ENCODE results near the gene COL9A1. TPM values are rescaled to one million over a fixed set of nuclear protein-coding genes. Genes with fewer than 3 reads are reported as not detected.
A peak's percentile ranks its signal among the peaks of the same experiment; 100 is the strongest.

The COL9A1 gene
- total and polyA plus RNA-seq, 9 of the 15 experiments (the other 6 are each of a cell fraction or from before 2014, with no cell fraction given), result 0.01 to 0.13 (median 0.06) TPM; not detected in 1

DNA sequence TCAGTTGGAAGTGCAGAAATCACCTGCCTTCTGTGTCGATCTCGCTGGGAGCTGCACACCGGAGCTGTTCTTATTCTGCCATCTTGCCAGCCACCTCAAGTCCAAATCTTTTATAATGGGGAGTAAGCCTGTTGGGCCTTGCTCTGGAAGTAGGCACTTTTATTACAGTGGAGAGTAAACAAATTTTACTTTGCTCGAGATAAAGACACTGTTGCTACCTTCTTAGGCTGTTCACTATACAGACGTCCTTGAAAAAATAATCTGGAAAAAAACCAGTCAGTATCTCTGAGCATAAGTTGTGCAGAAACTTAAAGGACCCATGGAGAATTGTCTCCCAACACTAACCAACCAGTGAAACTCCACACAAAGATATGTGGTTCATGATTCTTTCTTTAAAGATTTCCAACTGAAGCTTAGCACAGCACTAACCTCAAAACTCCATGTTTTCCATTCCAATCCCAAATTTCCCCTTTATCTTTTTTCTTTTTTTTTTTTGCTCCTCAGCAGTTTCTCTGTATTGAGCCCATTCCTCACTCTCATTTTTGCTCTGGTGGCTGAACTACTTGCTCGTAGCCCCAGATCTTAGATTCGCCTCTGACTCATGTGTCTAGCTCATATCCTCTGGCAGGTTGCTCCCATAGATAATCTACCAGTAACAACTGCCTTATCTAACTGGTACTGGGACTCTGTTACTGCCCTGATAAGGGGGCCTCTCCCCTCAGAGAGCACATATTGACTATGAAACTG lies 34.3 kb upstream of the COL9A1 start (continued):
- TF ChIP-seq, protein P1, sequence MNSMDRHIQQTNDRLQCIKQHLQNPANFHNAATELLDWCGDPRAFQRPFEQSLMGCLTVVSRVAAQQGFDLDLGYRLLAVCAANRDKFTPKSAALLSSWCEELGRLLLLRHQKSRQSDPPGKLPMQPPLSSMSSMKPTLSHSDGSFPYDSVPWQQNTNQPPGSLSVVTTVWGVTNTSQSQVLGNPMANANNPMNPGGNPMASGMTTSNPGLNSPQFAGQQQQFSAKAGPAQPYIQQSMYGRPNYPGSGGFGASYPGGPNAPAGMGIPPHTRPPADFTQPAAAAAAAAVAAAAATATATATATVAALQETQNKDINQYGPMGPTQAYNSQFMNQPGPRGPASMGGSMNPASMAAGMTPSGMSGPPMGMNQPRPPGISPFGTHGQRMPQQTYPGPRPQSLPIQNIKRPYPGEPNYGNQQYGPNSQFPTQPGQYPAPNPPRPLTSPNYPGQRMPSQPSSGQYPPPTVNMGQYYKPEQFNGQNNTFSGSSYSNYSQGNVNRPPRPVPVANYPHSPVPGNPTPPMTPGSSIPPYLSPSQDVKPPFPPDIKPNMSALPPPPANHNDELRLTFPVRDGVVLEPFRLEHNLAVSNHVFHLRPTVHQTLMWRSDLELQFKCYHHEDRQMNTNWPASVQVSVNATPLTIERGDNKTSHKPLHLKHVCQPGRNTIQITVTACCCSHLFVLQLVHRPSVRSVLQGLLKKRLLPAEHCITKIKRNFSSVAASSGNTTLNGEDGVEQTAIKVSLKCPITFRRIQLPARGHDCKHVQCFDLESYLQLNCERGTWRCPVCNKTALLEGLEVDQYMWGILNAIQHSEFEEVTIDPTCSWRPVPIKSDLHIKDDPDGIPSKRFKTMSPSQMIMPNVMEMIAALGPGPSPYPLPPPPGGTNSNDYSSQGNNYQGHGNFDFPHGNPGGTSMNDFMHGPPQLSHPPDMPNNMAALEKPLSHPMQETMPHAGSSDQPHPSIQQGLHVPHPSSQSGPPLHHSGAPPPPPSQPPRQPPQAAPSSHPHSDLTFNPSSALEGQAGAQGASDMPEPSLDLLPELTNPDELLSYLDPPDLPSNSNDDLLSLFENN (IDR thresholded peaks at IDR 0.05; ENCODE audit: low read depth in 2 of 2, low read length in 2 of 2), result peak in 1 of 2 experiments; percentile 100; a peak in 2 of 4 replicates
- TF ChIP-seq PYGO2 (tag; IDR thresholded peaks at IDR 0.05), result peak; percentile 95
- peak; percentile 77; the same call in 1 of the 2 replicates for TF ChIP-seq ESRRA (IDR thresholded peaks at IDR 0.05; ENCODE audit: borderline replicate concordance, low read depth)
- TF ChIP-seq BHLHE40 (IDR thresholded peaks at IDR 0.05; ENCODE audit: low read length), result peak; percentile 70
- peak; percentile 100 for TF ChIP-seq TRIM24 (IDR thresholded peaks at IDR 0.05)
- TF ChIP-seq L3MBTL2 (IDR thresholded peaks at IDR 0.05), result peak; percentile 37; the same call in 1 of the 2 replicates
- TF ChIP-seq CHD2 (IDR thresholded peaks at IDR 0.05; ENCODE audit: low read depth, low read length), result peak; percentile 50; the same call in 1 of the 2 replicates
- TF ChIP-seq ZNF143 (CRISPR knock-in tag; IDR thresholded peaks at IDR 0.05), result no peak
- TF ChIP-seq RFX5 (IDR thresholded peaks at IDR 0.05; ENCODE audit: low read depth, low read length), result no peak
- peak; percentile 90 for TF ChIP-seq NFATC3 (IDR thresholded peaks at IDR 0.05)
- peak; percentile 84; the same call in 1 of the 2 replicates for TF ChIP-seq HIVEP1 (CRISPR knock-in tag; IDR thresholded peaks at IDR 0.05)
- TF ChIP-seq, protein P2, sequence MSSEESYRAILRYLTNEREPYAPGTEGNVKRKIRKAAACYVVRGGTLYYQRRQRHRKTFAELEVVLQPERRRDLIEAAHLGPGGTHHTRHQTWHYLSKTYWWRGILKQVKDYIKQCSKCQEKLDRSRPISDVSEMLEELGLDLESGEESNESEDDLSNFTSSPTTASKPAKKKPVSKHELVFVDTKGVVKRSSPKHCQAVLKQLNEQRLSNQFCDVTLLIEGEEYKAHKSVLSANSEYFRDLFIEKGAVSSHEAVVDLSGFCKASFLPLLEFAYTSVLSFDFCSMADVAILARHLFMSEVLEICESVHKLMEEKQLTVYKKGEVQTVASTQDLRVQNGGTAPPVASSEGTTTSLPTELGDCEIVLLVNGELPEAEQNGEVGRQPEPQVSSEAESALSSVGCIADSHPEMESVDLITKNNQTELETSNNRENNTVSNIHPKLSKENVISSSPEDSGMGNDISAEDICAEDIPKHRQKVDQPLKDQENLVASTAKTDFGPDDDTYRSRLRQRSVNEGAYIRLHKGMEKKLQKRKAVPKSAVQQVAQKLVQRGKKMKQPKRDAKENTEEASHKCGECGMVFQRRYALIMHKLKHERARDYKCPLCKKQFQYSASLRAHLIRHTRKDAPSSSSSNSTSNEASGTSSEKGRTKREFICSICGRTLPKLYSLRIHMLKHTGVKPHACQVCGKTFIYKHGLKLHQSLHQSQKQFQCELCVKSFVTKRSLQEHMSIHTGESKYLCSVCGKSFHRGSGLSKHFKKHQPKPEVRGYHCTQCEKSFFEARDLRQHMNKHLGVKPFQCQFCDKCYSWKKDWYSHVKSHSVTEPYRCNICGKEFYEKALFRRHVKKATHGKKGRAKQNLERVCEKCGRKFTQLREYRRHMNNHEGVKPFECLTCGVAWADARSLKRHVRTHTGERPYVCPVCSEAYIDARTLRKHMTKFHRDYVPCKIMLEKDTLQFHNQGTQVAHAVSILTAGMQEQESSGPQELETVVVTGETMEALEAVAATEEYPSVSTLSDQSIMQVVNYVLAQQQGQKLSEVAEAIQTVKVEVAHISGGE (CRISPR knock-in tag; IDR thresholded peaks at IDR 0.05), result peak in 1 of 3 experiments; percentile 87; a peak in 2 of 6 replicates
- no peak for TF ChIP-seq RBM14 (IDR thresholded peaks at IDR 0.05; ENCODE audit: borderline replicate concordance, insufficient read depth, low read depth, low read length)
- peak; percentile 100 for TF ChIP-seq MTA2 (IDR thresholded peaks at IDR 0.05; ENCODE audit: low read depth)
- peak; percentile 98 for TF ChIP-seq NFIC (IDR thresholded peaks at IDR 0.05)
- TF ChIP-seq, protein P3, sequence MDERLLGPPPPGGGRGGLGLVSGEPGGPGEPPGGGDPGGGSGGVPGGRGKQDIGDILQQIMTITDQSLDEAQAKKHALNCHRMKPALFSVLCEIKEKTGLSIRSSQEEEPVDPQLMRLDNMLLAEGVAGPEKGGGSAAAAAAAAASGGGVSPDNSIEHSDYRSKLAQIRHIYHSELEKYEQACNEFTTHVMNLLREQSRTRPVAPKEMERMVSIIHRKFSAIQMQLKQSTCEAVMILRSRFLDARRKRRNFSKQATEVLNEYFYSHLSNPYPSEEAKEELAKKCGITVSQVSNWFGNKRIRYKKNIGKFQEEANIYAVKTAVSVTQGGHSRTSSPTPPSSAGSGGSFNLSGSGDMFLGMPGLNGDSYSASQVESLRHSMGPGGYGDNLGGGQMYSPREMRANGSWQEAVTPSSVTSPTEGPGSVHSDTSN (CRISPR knock-in tag; IDR thresholded peaks at IDR 0.05; ENCODE audit: low read depth), result no peak
- TF ChIP-seq, protein P3 (tag; conservative IDR thresholded peaks at IDR 0.05; ENCODE audit: low read depth), result peak; percentile 76

All from K562 (cell line).